Stimulated activated CD8-positive, alpha-beta memory T cell treated with anti-CD3 and anti-CD28 coated beads, Interleukin-2, amount 100 ng/mL, for 1 hour (primary cell): ENCODE results near the gene SRPK1.

Experiments
- DNase-seq, 2 donors: peaks; one replicate each; pipeline ENCODE4 v3.0.0-alpha.2; 2020; ENCODE audit warnings: low read depth in 2 of 2

Gene SRPK1

GRCh38 chr6:35898003-35898402, 22.9 kb downstream of the SRPK1 start:
- DNase-seq: no peak

GRCh38 chr6:35897486-35897885, 23.4 kb downstream of the SRPK1 start:
- DNase-seq: no peak

GRCh38 chr6:35897036-35897435, 23.9 kb downstream of the SRPK1 start:
- DNase-seq: no peak

GRCh38 chr6:35896228-35896627, 24.7 kb downstream of the SRPK1 start:
- no peak for DNase-seq

- no peak for DNase-seq
These were observed 25.3 kb downstream of the SRPK1 start for GRCh38 chr6:35895560-35895959.

GRCh38 chr6:35894776-35895175, 26.1 kb downstream of the SRPK1 start:
- DNase-seq: no peak

GRCh38 chr6:35893246-35893645, 27.7 kb downstream of the SRPK1 start:
- DNase-seq: no peak

- no peak for DNase-seq
These were observed 28.4 kb downstream of the SRPK1 start for GRCh38 chr6:35892482-35892881.

- DNase-seq: no peak
These were observed 41.7 kb downstream of the SRPK1 start for GRCh38 chr6:35879151-35879550.

GRCh38 chr6:35876902-35877301, 44.0 kb downstream of the SRPK1 start:
- DNase-seq: no peak

- DNase-seq: no peak
These were observed 46.2 kb downstream of the SRPK1 start for GRCh38 chr6:35874730-35875129.

GRCh38 chr6:35859367-35859766, 61.5 kb downstream of the SRPK1 start:
- DNase-seq: no peak

- DNase-seq: no peak
These were observed 63.0 kb downstream of the SRPK1 start for GRCh38 chr6:35857853-35858252.

- no peak for DNase-seq
These were observed 64.6 kb downstream of the SRPK1 start for GRCh38 chr6:35856250-35856649.

GRCh38 chr6:35852994-35853393, 67.9 kb downstream of the SRPK1 start:
- DNase-seq: no peak

GRCh38 chr6:35850208-35850607, 70.7 kb downstream of the SRPK1 start:
- DNase-seq: no peak

- no peak for DNase-seq
These were observed 76.6 kb downstream of the SRPK1 start for GRCh38 chr6:35844290-35844689.

GRCh38 chr6:35842381-35842780, 78.5 kb downstream of the SRPK1 start:
- DNase-seq: no peak

- DNase-seq: no peak
These were observed 81.9 kb downstream of the SRPK1 start for GRCh38 chr6:35839019-35839418.

- DNase-seq: no peak
These were observed 87.4 kb downstream of the SRPK1 start for GRCh38 chr6:35833536-35833935.

- DNase-seq: no peak
These were observed 89.5 kb downstream of the SRPK1 start for GRCh38 chr6:35831257-35832007.

GRCh38 chr6:35829306-35829705, 91.6 kb downstream of the SRPK1 start:
- no peak for DNase-seq

- no peak for DNase-seq
These were observed 96.2 kb downstream of the SRPK1 start for GRCh38 chr6:35824552-35825192.

- no peak for DNase-seq
These were observed 97.3 kb downstream of the SRPK1 start for GRCh38 chr6:35823601-35824000.
